Natural killer cell (primary cell): Measurements from ENCODE around the gene CHGA. TPM values are rescaled to one million over a fixed set of nuclear protein-coding genes. Genes with fewer than 3 reads are reported as not detected.

ENCODE experiments used
- ATAC-seq, 3 donors: fragments of 150-1000 bp in 2 of 3; fragments of 200-7000 bp in 1 of 3; cut with Tn5 transposase; 1 replicate in 1 of 3; 2 replicates in 2 of 3; pipeline ENCODE4 v1.10.0; 2021; ENCODE audit warnings: mild to moderate bottlenecking in 2 of 3, moderate library complexity in 2 of 3
- DNase-seq, 2 donors: peaks; one replicate each; pipeline versions ENCODE4 v3.0.0 to v3.0.0-alpha.2; 2013 to 2021; ENCODE audit warnings: mixed read lengths in 1 of 2
- H3K27ac ChIP-seq: one replicate; pipeline ENCODE4 v1.5.1; 2013; ENCODE audit warnings: mild to moderate bottlenecking, low read length
- H3K27me3 ChIP-seq: one replicate; pipeline ENCODE4 v1.6.1; 2013; ENCODE audit warnings: low read length; ENCODE audit not compliant: control insufficient read depth, insufficient read depth
- H3K36me3 ChIP-seq: one replicate; pipeline ENCODE4 v1.6.1; 2013; ENCODE audit warnings: low read length; ENCODE audit not compliant: control insufficient read depth, insufficient read depth
- H3K4me1 ChIP-seq: one replicate; pipeline ENCODE4 v1.6.1; 2013; ENCODE audit warnings: low read length; ENCODE audit not compliant: control insufficient read depth, insufficient read depth
- H3K4me3 ChIP-seq: one replicate; pipeline ENCODE4 v1.5.1; 2013; ENCODE audit warnings: low read length
- H3K9me3 ChIP-seq: one replicate; pipeline ENCODE4 v1.6.1; 2013; ENCODE audit warnings: low read length; ENCODE audit not compliant: control insufficient read depth, insufficient read depth
- H3K27ac Mint-ChIP-seq, 2 donors: one replicate each; pipeline ENCODE4 v1.8.0; 2022; ENCODE audit warnings: mild to moderate bottlenecking in 2 of 2, mixed read lengths in 2 of 2, moderate library complexity in 1 of 2
- H3K27me3 Mint-ChIP-seq, 2 donors: one replicate each; pipeline ENCODE4 v1.8.0; 2022; ENCODE audit warnings: low read depth in 2 of 2, mixed read lengths in 2 of 2
- H3K36me3 Mint-ChIP-seq: one replicate; pipeline ENCODE4 v1.8.0; 2022; ENCODE audit warnings: mixed read lengths
- H3K4me1 Mint-ChIP-seq, 2 donors: one replicate each; pipeline ENCODE4 v1.8.0; 2022; ENCODE audit warnings: mixed read lengths in 2 of 2
- H3K4me3 Mint-ChIP-seq: one replicate; pipeline ENCODE4 v1.8.0; 2022; ENCODE audit warnings: mild to moderate bottlenecking, moderate library complexity, mixed read lengths
- H3K9me3 Mint-ChIP-seq, 2 donors: one replicate each; pipeline ENCODE4 v1.8.0; 2022; ENCODE audit warnings: mixed read lengths in 2 of 2
- WGBS: methylation state at CpG from one replicate; pipeline ENCODE4 v1.1.7; 2013; ENCODE audit warnings: missing lambda C conversion rate; ENCODE audit not compliant: insufficient coverage; 5-methylcytosine and 5-hydroxymethylcytosine counted together
- intact Hi-C: fragments of 100-400 bp; cut with micrococcal nuclease; formaldehyde crosslinking; loops from one replicate; pipeline ENCODE4 v1.14.2; 2022
- total RNA-seq, 4 donors: library from RNA; stranded (reverse); fragments of 120-200 nt in 1 of 4; gene quantifications; one replicate each; pipeline versions ENCODE4 v1.2.3 to v1.2.4, GENCODE V29; 2013 to 2022
- TF ChIP-seq, protein P1 (sequence below): fragments of 200-600 bp; IDR thresholded peaks from one replicate; pipeline ENCODE4 v1.8.0; 2022; ENCODE audit warnings: antibody characterized with exemption

CHGA gene
- total RNA-seq, 3 donors from 2014 or later (not counting 1 experiment from before 2014, with no cell fraction given) = not detected

DNA sequence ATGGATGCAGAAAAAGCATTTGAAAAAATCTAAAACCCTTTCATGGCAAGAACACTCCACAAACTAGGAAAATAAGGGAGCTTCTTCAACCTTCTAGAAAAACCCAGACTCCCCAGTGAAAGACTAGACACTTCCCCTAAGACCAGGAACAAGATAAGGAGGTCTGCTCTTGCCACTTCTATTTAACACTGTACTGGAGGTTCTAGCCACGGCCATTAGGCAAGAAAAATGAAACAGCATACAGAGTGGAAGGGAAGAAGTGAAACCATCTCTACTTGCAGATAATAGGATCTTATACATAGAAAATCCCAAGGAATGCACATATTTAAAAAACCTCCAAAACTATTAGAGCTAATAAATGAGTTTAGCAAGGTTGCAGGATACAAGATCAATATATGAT lies 42.3 kb downstream of the CHGA start:
- TF ChIP-seq, protein P1, sequence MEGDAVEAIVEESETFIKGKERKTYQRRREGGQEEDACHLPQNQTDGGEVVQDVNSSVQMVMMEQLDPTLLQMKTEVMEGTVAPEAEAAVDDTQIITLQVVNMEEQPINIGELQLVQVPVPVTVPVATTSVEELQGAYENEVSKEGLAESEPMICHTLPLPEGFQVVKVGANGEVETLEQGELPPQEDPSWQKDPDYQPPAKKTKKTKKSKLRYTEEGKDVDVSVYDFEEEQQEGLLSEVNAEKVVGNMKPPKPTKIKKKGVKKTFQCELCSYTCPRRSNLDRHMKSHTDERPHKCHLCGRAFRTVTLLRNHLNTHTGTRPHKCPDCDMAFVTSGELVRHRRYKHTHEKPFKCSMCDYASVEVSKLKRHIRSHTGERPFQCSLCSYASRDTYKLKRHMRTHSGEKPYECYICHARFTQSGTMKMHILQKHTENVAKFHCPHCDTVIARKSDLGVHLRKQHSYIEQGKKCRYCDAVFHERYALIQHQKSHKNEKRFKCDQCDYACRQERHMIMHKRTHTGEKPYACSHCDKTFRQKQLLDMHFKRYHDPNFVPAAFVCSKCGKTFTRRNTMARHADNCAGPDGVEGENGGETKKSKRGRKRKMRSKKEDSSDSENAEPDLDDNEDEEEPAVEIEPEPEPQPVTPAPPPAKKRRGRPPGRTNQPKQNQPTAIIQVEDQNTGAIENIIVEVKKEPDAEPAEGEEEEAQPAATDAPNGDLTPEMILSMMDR = no peak
- H3K27ac Mint-ChIP-seq = no peak overlapping the region
- intact Hi-C loops = no loop called here

DNA sequence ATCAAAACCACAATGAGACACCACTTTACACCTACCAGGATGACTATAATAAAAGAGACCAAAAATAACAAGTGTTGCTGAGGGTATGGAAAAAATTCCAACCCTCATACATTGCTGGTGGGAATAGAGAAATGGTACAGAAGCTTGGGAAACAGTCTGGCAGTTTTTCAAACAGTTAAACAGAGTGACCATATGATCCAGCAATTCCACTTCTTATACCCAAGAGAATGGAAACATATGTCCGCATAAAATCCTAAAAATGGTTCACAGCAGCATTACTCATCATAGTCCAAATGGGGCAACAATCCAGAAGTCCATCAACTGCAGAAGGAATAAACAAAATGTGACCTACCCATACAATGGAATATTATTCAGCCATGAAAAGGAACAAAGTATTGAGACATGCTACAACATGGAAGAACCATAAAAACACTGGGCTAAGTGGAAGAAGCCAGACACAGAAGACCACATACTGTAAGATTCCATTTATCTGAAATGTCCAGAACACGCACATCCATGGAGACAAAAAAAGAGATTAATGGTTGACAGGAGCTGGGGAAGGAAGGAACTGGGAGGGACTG lies 44.5 kb downstream of the CHGA start:
- WGBS = 100% methylated on average over 2 of the region's 2 CpGs
- ATAC-seq = no peak
- Histone ChIP-seq H3K9me3 (no peaks in the 10 kb centered on the region), H3K27ac (no peak overlapping the region), H3K4me1 (no peaks in the 10 kb centered on the region), H3K4me3 (no peak overlapping the region), H3K27me3 (no peaks in the 10 kb centered on the region), H3K36me3 (no peaks in the 10 kb centered on the region)
- Mint-ChIP-seq H3K27me3 (no peaks in the 10 kb centered on the region), H3K9me3 (no peaks in the 10 kb centered on the region), H3K4me3 (no peak overlapping the region), H3K36me3 (no peaks in the 10 kb centered on the region), H3K27ac (no peak overlapping the region), H3K4me1 (peaks cover 32 to 49% of the 10 kb centered on the region in 2 donors)
- DNase-seq = no peak
- TF ChIP-seq, protein P1 = no peak
- intact Hi-C loops = no loop called here

More for the DNA sequence above, 42.3 kb downstream of the CHGA start:
- H3K27ac ChIP-seq = no peak overlapping the region
- no peaks in the 10 kb centered on the region for H3K9me3 Mint-ChIP-seq
- no peaks in the 10 kb centered on the region for H3K4me1 ChIP-seq
- peaks cover 25 to 43% of the 10 kb centered on the region in 2 donors for H3K4me1 Mint-ChIP-seq
- no peaks in the 10 kb centered on the region for H3K27me3 Mint-ChIP-seq
- H3K9me3 ChIP-seq = no peaks in the 10 kb centered on the region
- H3K4me3 ChIP-seq = no peak overlapping the region
- H3K27me3 ChIP-seq = no peaks in the 10 kb centered on the region
- no peak overlapping the region for H3K4me3 Mint-ChIP-seq
- no peaks in the 10 kb centered on the region for H3K36me3 Mint-ChIP-seq
- ATAC-seq = no peak
- no CpG with 5 or more reads among the region's 1 CpG for WGBS
- peaks cover 18% of the 10 kb centered on the region for H3K36me3 ChIP-seq
- DNase-seq = no peak

DNA sequence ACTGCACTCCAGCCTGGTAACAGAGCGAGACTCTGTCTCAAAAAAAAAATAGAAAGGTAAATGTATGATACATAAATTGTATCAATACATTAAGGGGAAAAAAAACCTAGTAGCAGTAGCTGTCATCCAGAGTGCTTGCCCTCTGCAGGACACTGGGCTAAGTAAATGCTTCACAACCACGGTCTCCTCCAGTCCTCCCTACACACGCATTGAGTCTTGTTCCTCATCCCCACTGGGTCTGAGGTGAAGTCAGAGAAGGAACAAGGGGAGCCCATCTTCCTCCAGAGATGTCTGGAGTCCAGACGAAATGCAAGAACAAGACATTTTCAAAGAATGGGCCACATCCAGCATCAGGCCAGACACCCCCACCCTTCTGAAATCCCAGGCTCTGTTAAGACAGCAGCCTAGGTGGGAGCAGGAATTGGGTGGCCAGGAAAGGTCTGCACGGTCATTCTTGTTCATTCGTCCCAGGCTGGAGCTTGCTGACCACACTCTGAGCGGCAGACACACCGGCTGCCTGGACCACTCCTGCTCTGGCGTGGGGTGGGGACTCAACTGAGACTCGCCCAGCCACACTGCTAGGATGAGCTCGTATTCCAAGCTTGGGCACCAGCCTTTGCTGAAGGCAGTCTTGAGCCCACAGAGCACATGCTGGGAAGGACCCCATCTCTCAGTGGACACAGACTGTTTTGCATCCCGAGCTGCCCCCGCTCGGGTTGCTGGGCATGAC lies 45.5 kb downstream of the CHGA start:
- Mint-ChIP-seq H3K27me3 (no peaks in the 10 kb centered on the region), H3K27ac (no peak overlapping the region), H3K4me1 (peaks cover 32 to 52% of the 10 kb centered on the region in 2 donors), H3K36me3 (no peaks in the 10 kb centered on the region), H3K9me3 (no peaks in the 10 kb centered on the region), H3K4me3 (no peak overlapping the region)
- Histone ChIP-seq H3K9me3 (no peaks in the 10 kb centered on the region), H3K27ac (no peak overlapping the region), H3K27me3 (no peaks in the 10 kb centered on the region), H3K4me1 (no peaks in the 10 kb centered on the region), H3K4me3 (no peak overlapping the region), H3K36me3 (no peaks in the 10 kb centered on the region)
- DNase-seq (no peak), ATAC-seq (no peak)
- TF ChIP-seq, protein P1 = no peak
- intact Hi-C loops = no loop called here
- WGBS = 96% methylated on average over 13 of the region's 14 CpGs
